Stimulated activated CD8-positive, alpha-beta memory T cell treated with anti-CD3 and anti-CD28 coated beads, Interleukin-4, amount 100 ng/mL, for 48 hours (primary cell): ENCODE results near the gene FUOM.

ENCODE experiments used
- DNase-seq: peaks from one replicate; pipeline ENCODE4 v3.0.0-alpha.2; 2020

The FUOM gene, protein sequence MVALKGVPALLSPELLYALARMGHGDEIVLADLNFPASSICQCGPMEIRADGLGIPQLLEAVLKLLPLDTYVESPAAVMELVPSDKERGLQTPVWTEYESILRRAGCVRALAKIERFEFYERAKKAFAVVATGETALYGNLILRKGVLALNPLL

DNA sequence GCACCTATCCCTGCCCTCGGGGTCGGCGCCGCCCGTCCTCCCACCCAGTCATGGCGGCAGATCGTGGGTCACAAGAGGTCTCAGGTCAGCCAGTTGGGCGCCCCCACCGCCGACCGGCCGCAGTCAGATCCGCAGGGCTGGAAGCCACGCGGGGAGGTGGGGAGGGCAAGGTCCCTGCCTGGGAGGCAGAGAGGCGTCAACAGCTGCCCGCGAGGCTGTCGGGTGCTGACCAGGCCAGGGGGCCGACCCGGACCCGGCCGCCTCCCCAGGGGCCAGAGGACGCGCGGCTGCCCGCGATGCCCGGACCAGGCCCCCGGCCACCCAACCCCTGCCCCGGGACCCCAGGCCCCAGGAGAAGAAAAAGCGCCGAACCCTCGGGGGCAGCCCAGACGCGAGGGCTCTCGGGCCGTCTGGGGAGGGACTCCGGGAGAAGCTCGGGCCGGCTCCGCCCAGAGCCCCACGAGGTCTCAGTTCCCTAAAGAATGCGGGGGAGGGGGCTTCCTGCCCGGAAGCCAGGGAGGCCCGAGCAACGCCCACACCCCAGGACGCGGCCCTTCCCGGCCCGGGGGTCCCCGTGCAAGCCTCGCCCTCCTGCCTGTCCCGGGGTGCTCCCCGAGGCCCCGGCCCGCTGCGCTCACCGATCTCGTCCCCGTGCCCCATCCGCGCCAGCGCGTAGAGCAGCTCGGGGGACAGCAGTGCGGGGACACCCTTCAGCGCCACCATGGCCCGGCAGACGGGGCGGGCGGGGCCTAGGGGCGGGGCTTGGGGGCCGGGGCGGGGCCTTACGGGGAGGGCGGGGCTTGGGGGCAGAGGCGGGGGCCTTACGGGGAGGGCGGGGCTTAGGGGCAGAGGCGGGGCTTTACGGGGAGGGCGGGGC is at the start of gene FUOM:
Gene FUOM, minus strand, starts transcription at position 735 of the 877 bp plus-strand sequence. Its CDS starts 12 bp downstream, at position 723.
- DNase-seq, result peak; percentile 80

GRCh38 chr10:133405844-133406527 is 48.2 kb upstream of the FUOM start:
- DNase-seq, result no peak

DNA sequence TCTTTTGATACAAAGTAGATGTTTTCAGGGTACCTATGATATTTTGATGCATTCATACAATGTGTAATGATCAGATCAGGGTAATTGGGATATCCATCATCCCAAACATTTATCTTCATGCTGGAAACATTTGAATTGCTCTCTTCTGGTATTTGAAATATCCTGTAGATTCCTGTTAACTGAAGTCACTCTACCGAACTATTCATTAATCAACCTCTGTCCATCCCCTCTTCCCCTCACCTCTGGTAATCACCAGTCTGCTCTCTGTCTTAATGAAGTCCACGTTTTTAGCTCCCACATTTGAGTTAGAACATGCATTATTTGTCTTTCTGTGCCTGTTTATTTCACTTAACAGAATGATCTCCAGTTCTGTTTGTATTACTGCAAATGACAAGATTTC is 47.5 kb upstream of the FUOM start:
- no peak for DNase-seq

DNA sequence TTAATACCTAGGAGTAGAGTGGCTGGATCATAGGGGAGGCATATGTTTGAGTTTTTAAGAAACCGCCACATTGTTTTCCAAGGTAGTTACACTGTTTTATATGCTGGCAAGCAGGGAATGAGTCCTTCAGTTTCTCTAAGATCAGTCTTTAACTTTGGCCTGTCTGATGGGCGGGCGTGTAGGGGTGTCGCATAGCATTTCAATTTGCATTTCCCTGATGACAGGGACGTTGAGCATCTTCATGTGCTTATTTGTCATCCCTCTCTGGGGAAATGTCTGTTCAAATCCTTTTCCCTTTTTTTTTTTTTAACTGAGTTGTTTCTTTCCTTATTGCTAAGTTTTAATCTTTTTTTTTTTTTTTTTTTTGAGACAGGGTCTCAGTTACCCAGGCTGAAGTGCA is 46.0 kb upstream of the FUOM start:
- DNase-seq, result no peak

DNA sequence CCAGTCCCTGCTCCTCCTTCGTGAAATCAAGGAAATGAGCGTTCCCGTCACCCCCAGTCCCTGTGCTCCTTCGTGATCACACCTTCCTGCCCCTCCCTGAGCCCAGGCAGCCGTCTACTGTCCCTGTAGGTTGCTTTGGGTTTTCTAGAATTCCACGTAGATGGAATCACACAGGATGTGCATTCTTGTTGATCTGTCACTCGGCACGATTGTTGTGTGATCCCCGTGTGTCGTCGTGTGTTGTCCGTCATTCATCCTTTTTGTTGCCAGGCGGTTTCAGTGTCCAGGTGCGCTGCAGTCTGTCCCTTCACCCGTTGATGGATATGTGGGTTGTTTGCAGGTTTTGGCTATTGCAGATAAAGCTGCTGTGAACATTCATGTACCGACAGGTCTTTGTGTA is 45.5 kb upstream of the FUOM start:
- no peak for DNase-seq

DNA sequence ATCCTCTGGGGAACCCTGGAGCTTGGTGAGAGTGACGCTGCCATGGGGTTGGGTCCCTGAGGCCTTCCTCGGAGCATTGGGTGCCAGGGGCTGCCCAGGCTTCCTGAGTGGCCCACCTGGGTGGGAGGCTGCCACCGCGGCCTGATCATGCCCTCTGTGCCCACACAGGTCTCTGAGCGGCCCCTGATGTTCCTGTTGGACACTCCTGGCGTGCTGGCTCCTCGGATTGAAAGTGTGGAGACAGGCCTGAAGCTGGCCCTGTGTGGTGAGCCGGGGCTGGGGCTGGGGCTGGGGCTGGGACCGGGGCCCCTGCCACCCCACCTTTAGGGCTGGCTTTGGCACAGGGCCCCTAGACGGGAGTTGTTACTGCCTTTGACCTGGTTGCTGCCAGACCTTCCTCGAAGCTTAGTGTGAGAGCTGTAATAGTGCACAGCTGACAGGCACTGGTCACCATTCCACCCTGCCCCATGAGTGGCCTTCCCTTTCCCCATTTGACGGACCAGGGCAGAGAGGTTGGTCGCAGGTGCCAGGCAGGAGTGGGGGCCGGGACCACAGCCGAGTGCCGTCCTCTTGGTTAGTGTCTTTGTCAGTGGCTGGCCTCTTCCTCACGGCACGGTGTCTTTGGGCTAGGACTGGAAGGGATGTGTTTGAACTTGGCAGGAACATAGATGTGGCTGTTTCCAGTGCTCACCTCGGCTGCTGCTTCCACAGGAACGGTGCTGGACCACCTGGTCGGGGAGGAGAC is 44.3 kb upstream of the FUOM start:
- DNase-seq, result no peak

DNA sequence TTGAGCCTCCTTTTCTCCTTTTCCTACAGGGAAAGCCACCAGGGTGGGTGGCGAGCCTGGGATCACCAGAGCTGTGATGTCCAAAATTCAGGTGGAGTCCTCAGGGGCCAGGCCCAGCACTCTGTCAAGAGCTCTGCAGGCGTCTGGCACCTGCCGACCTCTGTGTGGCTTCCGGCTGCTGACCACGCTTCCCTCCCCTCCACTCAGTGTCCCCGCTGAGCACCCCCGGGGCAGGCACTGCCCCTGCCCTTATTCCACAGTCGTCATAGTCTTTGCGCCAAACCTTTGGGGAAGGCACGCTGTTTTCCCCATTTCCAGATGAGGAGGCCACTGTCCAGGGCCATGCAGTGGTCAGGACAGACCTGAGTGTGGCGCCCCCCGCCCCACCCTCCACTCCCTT is 43.7 kb upstream of the FUOM start:
- DNase-seq, result no peak

DNA sequence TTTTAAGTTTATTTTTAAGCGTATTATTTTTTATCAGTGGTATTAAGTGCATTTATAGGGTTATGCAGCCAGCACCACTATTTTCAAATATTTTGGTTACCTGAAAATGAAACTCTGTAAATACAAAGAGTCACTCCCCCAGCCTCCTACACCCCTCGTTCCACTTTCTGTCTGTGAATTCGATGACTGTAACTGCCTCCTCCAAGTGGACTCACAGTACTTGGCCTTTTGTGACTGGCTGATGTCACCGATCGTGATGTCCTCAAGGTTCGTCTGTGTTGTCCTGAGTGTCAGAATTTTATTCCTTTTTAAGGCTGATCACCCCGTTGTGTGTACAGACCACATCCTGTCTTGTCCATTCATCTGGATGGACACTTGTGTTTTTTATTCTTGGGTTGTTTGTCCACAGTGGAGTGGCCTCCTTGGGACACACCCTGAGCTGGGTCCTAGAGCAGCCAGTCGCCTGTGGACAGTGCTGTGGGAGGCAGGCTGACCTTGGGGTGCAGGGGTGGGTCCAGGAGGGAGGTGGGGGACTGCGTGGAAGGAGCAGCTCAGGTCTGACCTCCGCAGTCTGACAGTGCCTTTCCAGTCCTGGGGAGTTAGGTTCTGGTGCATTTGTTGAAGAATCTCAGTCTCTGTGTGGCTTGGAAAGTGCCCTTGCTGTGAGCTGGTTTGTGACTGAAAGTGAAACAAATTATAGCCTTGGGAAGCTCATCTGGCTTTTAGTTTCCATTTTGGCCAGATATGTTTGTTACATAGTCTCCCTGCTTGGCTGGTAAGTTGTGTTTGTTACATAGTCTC is 43.0 kb upstream of the FUOM start:
- peak; percentile 23 for DNase-seq

DNA sequence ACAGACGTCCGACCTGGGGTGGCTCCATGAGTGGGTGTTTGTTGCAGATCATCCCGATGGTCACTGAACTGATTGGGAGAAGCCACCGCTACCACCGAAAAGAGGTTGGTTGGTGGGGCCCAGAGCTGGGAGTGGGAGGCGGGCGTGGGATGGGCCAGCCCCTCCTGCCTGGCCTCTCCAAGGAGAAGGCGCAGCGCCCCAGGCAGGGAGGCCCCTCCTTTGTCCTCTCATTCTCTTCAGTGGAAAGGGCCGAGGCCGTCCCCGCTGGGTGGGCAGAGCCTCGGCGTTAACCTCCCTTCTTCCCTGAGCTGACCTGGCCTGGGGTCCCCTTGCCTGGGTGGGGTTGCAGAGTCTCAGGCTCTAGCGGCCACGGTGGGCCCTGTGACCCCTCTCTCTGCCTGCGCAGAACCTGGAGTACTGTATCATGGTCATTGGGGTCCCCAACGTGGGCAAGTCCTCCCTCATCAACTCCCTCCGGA is 41.3 kb upstream of the FUOM start:
- no peak for DNase-seq

DNA sequence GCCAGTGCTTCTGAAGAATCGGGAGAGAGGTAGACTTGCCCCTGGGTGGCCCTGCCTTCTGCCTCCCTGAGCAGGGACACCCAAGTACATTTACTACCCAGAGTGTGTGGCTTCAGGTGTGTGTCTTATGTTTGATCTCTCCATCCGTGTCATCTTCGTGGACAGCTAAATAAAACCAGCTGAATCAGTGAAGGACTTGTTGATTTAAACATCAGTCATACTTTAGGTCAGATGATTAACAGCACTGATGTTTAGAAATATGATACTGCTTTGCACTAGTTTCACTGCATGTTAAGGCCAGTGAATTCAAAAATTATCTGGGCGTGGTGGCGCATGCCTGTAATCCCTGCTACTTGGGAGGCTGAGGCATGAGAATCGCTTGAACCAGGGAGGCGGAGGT is 40.1 kb upstream of the FUOM start:
- no peak for DNase-seq

DNA sequence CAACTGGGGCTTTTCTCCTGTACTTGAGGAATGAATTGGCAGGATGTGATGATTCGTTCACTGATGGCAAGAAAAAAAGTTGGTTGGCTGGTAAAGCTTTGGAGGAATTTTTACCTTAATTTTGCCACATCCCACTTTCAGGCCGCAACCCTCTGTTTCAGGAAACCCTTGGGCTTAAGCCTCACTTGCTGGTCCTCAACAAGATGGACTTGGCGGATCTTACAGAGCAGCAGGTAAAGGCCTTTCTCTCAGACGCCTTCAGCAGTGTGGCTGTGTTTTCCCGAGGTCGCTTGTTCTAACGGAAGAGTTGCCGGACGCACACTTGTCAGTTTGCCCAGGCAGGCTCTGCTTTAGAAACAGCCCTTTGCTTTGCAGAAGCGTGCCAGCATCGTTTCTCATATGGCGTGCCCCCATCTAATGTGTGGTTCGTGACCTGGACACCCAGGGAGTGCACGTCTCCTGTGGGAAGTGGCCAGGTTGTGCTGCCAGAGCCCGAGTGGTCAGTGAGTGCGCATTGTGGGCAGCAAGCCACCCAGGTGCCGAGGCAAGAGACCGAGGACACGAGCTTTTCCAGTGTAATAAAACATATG is 38.3 kb upstream of the FUOM start:
- DNase-seq, result peak; percentile 20

- peak; percentile 31 for DNase-seq
These were observed 37.0 kb upstream of the FUOM start for GRCh38 chr10:133394801-133395221.

DNA sequence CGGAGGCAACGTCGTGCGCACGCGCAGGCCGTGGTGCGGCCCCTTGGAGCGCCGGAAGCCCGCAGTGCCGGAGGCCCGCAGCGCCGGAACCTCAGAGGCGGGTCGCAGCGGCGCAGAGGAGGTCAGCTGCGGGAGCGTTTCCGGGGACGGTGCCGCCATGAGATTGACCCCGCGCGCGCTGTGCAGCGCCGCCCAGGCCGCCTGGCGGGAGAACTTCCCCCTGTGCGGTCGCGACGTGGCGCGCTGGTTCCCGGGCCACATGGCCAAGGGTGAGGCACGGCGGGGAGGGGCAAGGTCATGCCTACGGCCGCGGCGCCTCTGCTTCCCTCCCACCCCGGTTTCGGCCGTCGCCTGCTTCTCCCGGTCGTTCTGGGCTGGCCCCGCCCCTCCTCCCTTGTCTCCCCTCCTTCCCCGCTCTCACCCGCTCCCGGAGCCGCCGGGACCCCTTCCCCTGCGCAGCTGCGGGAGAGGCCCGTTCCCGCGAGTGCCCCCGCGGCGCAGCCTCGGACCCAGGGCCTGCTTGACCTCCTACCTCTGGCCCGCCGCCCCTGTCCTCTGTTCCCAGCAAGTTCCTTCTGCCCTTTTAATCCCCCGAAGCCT is 36.3 kb upstream of the FUOM start, which contains the start of gene MTG1:
Gene MTG1, plus strand, starts transcription at position 94 of the 600 bp plus-strand sequence. Its CDS starts 64 bp downstream, at position 158.
- peak; percentile 98 for DNase-seq

GRCh38 chr10:133393401-133394063 is 35.7 kb upstream of the FUOM start:
- peak; percentile 25 for DNase-seq

GRCh38 chr10:133391761-133392518 is 34.1 kb upstream of the FUOM start:
- peak; percentile 73 for DNase-seq

- DNase-seq, result peak; percentile 25
These were observed 33.4 kb upstream of the FUOM start for GRCh38 chr10:133391249-133391635.

DNA sequence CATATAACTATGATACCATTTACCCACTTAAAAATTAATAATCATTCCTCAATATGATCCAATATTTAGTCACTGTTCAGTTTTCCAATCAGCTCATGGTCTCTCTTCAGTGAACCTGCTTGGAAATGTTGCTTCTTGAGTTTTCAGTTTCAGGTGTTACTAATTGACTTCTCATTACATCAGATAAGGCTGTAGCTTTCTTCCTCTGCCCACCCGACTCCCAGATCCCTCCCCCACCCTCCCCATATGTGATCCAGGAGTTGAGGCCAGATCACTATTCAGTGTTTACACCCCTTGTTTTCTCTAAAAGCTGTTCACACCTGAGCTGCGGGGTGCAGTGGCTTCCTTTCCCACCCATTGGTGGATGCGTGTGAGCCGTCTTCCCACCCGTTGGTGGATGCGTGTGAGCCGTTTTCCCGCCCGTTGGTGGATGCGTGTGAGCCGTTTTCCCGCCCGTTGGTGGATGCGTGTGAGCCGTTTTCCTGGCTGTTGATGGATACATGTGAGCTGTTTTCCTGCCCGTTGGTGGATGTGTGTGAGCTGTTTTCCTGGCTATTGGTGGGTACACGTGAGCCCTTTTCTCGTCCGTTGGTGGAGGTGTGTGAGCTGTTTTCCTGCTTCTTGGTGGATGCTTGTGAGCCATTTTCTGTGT is 32.9 kb upstream of the FUOM start:
- DNase-seq, result peak; percentile 36

DNA sequence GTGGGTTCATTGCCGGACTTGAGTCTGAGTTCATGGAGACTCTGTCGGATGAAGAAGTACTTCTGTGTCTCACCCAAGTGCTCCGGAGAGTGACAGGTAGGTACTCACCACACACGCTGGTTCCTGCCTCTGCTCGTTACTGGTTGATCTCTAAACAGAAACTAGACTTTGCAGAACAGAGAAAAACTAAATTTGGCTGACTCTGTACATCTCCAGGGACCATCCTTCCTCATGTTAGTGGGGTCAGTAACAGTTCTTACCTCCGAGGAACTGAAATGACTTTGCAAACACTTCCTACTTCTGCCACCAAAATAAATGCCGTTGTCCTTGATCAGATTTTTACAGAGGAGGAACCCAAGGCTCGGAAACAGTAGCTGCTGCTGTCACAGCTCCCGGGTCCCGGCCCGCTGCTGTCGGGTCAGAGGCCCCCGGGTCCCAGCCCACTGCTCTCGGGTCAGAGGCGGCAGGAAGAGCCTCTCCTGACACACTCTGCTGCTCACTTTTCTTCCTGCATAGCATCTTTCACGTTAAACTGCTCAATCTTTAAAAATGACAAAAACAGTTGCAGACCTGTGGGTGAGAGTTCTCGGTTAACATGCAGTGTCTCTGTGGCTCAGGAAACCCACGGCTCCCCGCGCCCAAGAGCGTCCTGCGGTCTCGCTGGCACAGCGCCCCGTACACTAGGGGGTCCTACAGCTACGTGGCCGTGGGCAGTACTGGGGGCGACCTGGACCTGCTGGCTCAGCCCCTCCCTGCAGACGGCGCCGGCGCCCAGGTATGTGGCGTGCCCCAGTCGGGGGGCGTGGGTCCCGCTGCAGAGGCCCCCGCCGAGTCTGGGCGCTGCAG is 31.4 kb upstream of the FUOM start:
- peak; percentile 59 for DNase-seq
